K562 (cell line): ENCODE data around the gene STX3. TPM values are rescaled to one million over a fixed set of nuclear protein-coding genes. Genes with fewer than 3 reads are reported as not detected.

Experiments used
- ATAC-seq: fragments of 200-7000 bp; cut with Tn5 transposase; 3 replicates; pipeline ENCODE4 v1.9.1; 2020; ENCODE audit warnings: moderate library complexity
- BruUV-seq: library from RNA; stranded (reverse); fragments of 400-500 nt; replicated peaks from 2 replicates; lab custom pipeline; 2021; lab: Mats Ljungman, UMichigan
- CTCF ChIA-PET: fragments of 300-600 bp; formaldehyde crosslinking; extraction: SDS; loops from one replicate; lab custom pipeline; 2021; ENCODE audit warnings: low intra/inter-chr PET ratio; lab: Yijun Ruan, JAX
- POLR2A ChIA-PET: fragments of 300-600, 350-650 bp; sonication (Branson Sonifier 250); formaldehyde crosslinking; extraction: SDS; loops from one replicate; lab custom pipeline; 2021; ENCODE audit warnings: antibody characterized with exemption, inconsistent platforms; lab: Yijun Ruan, JAX
- DNase-seq, 4 experiments: peaks; one replicate each; pipeline versions ENCODE4 v3.0.0 to v3.0.0-alpha.2; 2011 to 2018; ENCODE audit warnings: low spot score in 3 of 4, mixed read lengths in 3 of 4; ENCODE audit errors: extremely low read depth in 1 of 4
- FAIRE-seq: peaks from 2 replicates; lab custom pipeline; 2011; peaks lifted over from hg19 to GRCh38; lab: Jason Lieb, UNC
- H2AFZ ChIP-seq: 2 replicates; pipeline ENCODE4 v1.6.0; 2011; ENCODE audit warnings: low read depth, low read length, control low read depth, inconsistent platforms
- H3K27ac ChIP-seq: fragments of 200-600 bp; 3 replicates; pipeline ENCODE4 v1.8.0; 2011; ENCODE audit warnings: low read depth, mild to moderate bottlenecking, control low read depth, inconsistent platforms, low read length, moderate library complexity, mixed read lengths; ENCODE audit errors: extremely low read depth
- H3K27me3 ChIP-seq, 2 experiments: fragments of 300-600 bp in 1 of 2; 2 replicates in 1 of 2; 3 replicates in 1 of 2; pipeline versions ENCODE4 v1.6.0 to v1.8.0; 2011; ENCODE audit warnings: inconsistent platforms in 2 of 2, low read length in 2 of 2, mild to moderate bottlenecking in 1 of 2, mixed read lengths in 1 of 2, moderate library complexity in 1 of 2; ENCODE audit not compliant: control insufficient read depth in 2 of 2, insufficient read depth in 2 of 2
- H3K36me3 ChIP-seq: fragments of 300-600 bp; 3 replicates; pipeline ENCODE4 v1.8.0; 2011; ENCODE audit warnings: mild to moderate bottlenecking, low read length, inconsistent platforms; ENCODE audit not compliant: control insufficient read depth, insufficient read depth
- H3K4me1 ChIP-seq, 2 experiments: fragments of 200-600 bp in 1 of 2; replicated peaks in 1 of 2; 2 replicates in 1 of 2; 3 replicates in 1 of 2; pipeline versions ENCODE4 v1.5.1 to v1.8.0; 2011; ENCODE audit warnings: inconsistent platforms in 2 of 2, low read length in 2 of 2, mild to moderate bottlenecking in 1 of 2, mixed read lengths in 1 of 2, moderate library complexity in 1 of 2; ENCODE audit not compliant: control insufficient read depth in 2 of 2, insufficient read depth in 2 of 2
- H3K4me2 ChIP-seq: 2 replicates; pipeline ENCODE4 v1.6.1; 2011; ENCODE audit warnings: low read length, control low read depth, inconsistent platforms, mixed read lengths; ENCODE audit not compliant: insufficient read depth
- H3K4me3 ChIP-seq: fragments of 200-600 bp; sonication (generic), shearing (Covaris generic); 2 replicates; pipeline ENCODE4 v1.5.1; 2016; ENCODE audit warnings: control low read depth, inconsistent platforms
- H3K79me2 ChIP-seq: fragments of 200-600 bp; 3 replicates; pipeline ENCODE4 v1.8.0; 2011; ENCODE audit warnings: low read length, inconsistent platforms; ENCODE audit not compliant: control insufficient read depth, insufficient read depth
- H3K9ac ChIP-seq, 2 experiments: 2 replicates each; pipeline versions ENCODE4 v1.6.0 to v1.6.1; 2011; ENCODE audit warnings: low read depth in 2 of 2, low read length in 2 of 2, control low read depth in 1 of 2, inconsistent platforms in 1 of 2, mild to moderate bottlenecking in 1 of 2, mixed read lengths in 1 of 2; ENCODE audit not compliant: insufficient read depth in 1 of 2
- H3K9me1 ChIP-seq: one replicate; pipeline ENCODE4 v1.6.0; 2011; ENCODE audit warnings: inconsistent platforms, mild to moderate bottlenecking, low read length, moderate library complexity; ENCODE audit not compliant: control insufficient read depth, insufficient read depth
- H3K9me3 ChIP-seq: replicated peaks from 2 replicates; pipeline ENCODE4 v1.5.1; 2011; ENCODE audit warnings: low read depth, low read length, inconsistent platforms; ENCODE audit not compliant: control insufficient read depth, insufficient read depth
- H4K20me1 ChIP-seq: replicated peaks from 2 replicates; pipeline ENCODE4 v1.6.1; 2011; ENCODE audit warnings: low read length, inconsistent platforms, mixed read lengths; ENCODE audit not compliant: control insufficient read depth, insufficient read depth
- HDAC6 ChIP-seq: IDR thresholded peaks from 2 replicates; pipeline ENCODE4 v1.6.1; 2012; ENCODE audit warnings: low read depth, mild to moderate bottlenecking, control low read depth, inconsistent platforms, low read length, moderate library complexity
- MCM2 ChIP-seq: fragments of 450-650 bp; IDR thresholded peaks from 2 replicates; pipeline ENCODE4 v1.6.1; 2017; ENCODE audit warnings: low read depth, mild to moderate bottlenecking
- POLR3A ChIP-seq: IDR thresholded peaks from 2 replicates; pipeline ENCODE4 v1.6.1; 2011; ENCODE audit warnings: borderline replicate concordance, mild to moderate bottlenecking, moderate library complexity; ENCODE audit not compliant: insufficient read length, insufficient read depth; ENCODE audit errors: extremely low read depth
- ZNF354B ChIP-seq: fragments of 250-450 bp; sonication (Bioruptor Pico); IDR thresholded peaks from 2 replicates; pipeline ENCODE4 v1.4.0; 2020
- WGBS: fragments of 100-300 bp; shearing (Covaris generic); methylation state at CpG from one replicate; pipeline ENCODE4 v1.1.6; 2016; ENCODE audit warnings: low coverage, mixed read lengths; ENCODE audit not compliant: insufficient coverage; ENCODE audit errors: missing lambda C conversion rate; 5-methylcytosine and 5-hydroxymethylcytosine counted together
- in situ Hi-C: fragments of 300-500 bp; cut with MboI; formaldehyde crosslinking; loops from 4 replicates; pipeline ENCODE4 v1.15.0; 2018; ENCODE audit warnings: inconsistent platforms, mixed read lengths
- intact Hi-C: fragments of 100-400 bp; cut with micrococcal nuclease; formaldehyde crosslinking; loops from 2 replicates; pipeline ENCODE4 v1.14.2; 2022
- polyA plus RNA-seq, 8 experiments: library from polyadenylated mRNA; depleted of rRNA in 4 of 8; stranded (reverse) in 5 of 8; unstranded in 3 of 8; fragments of >200 nt; fragmentation: Nextera tagmentation in 2 of 8; fragmentation: Illumina TruSeq in 1 of 8; extraction: Ambion mirVana in 2 of 8; extraction: Trizol in 1 of 8; gene quantifications; 2 replicates each; pipeline versions ENCODE4 v1.2.1 to v1.2.3, GENCODE V29; 2011 to 2014; ENCODE audit warnings: inconsistent platforms in 1 of 8, missing spikeins in 1 of 8
- total RNA-seq, 7 experiments: library from RNA; depleted of rRNA in 6 of 7; stranded (reverse); fragments of >200 nt in 6 of 7; fragmentation: Illumina TruSeq in 2 of 7; extraction: Trizol in 2 of 7; gene quantifications; 2 replicates each; pipeline versions ENCODE4 v1.2.1 to v1.2.3, GENCODE V29; 2011 to 2021; ENCODE audit warnings: low replicate concordance in 1 of 7
- TF ChIP-seq, protein P1 (sequence below): fragments of 200-800 bp; sonication (Bioruptor generic); IDR thresholded peaks from 2 replicates; pipeline ENCODE4 v1.6.1; 2016; ENCODE audit warnings: missing genetic modification characterization, missing compliant biosample characterization
- TF ChIP-seq, protein P2 (sequence below): sonication (generic); formaldehyde crosslinking; IDR thresholded peaks from 2 replicates; pipeline ENCODE4 v1.8.1; 2023; ENCODE audit warnings: mild to moderate bottlenecking, missing genetic modification reagents
- TF ChIP-seq, protein P3 (sequence below): IDR thresholded peaks from 2 replicates; pipeline ENCODE4 v1.6.1; 2012; ENCODE audit warnings: low read depth, low read length, improper control_type of control experiment, borderline replicate concordance

STX3 gene
- total and polyA plus RNA-seq, 9 of the 15 experiments (the other 6 are each of a cell fraction or from before 2014, with no cell fraction given), result 12.0 to 91.6 (median 48.7) TPM

DNA sequence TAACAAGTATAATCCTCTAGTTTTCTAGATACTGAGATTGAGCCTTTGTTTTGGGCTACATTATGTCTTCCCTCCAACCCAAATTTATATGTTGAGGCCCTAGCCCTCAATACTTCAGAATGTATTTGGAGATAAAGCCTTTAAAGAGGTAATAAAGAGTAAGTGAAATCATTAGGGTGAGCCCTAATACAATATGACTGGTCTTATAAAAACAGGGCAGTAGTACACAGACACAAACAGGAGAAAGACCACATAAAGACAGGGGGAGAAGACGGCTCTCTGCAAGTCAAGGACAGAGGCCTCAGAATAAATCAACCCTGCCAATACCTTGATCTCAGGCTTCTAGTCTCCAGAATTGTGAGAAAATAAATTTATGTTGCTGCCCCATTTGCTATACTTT lies 47.8 kb upstream of the STX3 start:
- no peaks in the 10 kb centered on the region for H3K36me3 ChIP-seq
- in situ Hi-C loops, result no loop called here
- POLR2A ChIA-PET, result interaction anchor here (0.6 kb wide), 2 partner anchors 51 to 498 kb away, joined by 3 read pairs; no protein-coding TSS in a partner anchor
- no TSS peak for BruUV-seq
- WGBS, result 23% methylated on average over 1 of the region's 1 CpG
- H3K9ac ChIP-seq, result no peak overlapping the region
- no peaks in the 10 kb centered on the region for H3K27me3 ChIP-seq
- no peaks in the 10 kb centered on the region; the same call in 1 of the 2 replicates for H3K9me3 ChIP-seq
- H3K9me1 ChIP-seq, result no peaks in the 10 kb centered on the region
- ATAC-seq, result no peak; the same call in 2 of the 3 replicates
- H3K4me1 ChIP-seq, result peaks cover 0 to 15% of the 10 kb centered on the region in 2 experiments; a peak in 3 of 5 replicates
- no peak overlapping the region for H3K4me2 ChIP-seq
- H3K27ac ChIP-seq, result no peak overlapping the region
- H3K79me2 ChIP-seq, result no peaks in the 10 kb centered on the region
- intact Hi-C loops, result loop anchor here (5.0 kb wide), 1 partner anchor 45 kb away; no protein-coding TSS in a partner anchor
- no peak for DNase-seq
- no peak overlapping the region for H3K4me3 ChIP-seq
- no peaks in the 10 kb centered on the region for H4K20me1 ChIP-seq
- no peak for FAIRE-seq
- TF ChIP-seq, protein P1, sequence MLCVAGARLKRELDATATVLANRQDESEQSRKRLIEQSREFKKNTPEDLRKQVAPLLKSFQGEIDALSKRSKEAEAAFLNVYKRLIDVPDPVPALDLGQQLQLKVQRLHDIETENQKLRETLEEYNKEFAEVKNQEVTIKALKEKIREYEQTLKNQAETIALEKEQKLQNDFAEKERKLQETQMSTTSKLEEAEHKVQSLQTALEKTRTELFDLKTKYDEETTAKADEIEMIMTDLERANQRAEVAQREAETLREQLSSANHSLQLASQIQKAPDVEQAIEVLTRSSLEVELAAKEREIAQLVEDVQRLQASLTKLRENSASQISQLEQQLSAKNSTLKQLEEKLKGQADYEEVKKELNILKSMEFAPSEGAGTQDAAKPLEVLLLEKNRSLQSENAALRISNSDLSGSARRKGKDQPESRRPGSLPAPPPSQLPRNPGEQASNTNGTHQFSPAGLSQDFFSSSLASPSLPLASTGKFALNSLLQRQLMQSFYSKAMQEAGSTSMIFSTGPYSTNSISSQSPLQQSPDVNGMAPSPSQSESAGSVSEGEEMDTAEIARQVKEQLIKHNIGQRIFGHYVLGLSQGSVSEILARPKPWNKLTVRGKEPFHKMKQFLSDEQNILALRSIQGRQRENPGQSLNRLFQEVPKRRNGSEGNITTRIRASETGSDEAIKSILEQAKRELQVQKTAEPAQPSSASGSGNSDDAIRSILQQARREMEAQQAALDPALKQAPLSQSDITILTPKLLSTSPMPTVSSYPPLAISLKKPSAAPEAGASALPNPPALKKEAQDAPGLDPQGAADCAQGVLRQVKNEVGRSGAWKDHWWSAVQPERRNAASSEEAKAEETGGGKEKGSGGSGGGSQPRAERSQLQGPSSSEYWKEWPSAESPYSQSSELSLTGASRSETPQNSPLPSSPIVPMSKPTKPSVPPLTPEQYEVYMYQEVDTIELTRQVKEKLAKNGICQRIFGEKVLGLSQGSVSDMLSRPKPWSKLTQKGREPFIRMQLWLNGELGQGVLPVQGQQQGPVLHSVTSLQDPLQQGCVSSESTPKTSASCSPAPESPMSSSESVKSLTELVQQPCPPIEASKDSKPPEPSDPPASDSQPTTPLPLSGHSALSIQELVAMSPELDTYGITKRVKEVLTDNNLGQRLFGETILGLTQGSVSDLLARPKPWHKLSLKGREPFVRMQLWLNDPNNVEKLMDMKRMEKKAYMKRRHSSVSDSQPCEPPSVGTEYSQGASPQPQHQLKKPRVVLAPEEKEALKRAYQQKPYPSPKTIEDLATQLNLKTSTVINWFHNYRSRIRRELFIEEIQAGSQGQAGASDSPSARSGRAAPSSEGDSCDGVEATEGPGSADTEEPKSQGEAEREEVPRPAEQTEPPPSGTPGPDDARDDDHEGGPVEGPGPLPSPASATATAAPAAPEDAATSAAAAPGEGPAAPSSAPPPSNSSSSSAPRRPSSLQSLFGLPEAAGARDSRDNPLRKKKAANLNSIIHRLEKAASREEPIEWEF, result no peak
- TF ChIP-seq POLR3A (no peak), HDAC6 (no peak), MCM2 (no peak), ZNF354B (no peak)
- TF ChIP-seq, protein P2, sequence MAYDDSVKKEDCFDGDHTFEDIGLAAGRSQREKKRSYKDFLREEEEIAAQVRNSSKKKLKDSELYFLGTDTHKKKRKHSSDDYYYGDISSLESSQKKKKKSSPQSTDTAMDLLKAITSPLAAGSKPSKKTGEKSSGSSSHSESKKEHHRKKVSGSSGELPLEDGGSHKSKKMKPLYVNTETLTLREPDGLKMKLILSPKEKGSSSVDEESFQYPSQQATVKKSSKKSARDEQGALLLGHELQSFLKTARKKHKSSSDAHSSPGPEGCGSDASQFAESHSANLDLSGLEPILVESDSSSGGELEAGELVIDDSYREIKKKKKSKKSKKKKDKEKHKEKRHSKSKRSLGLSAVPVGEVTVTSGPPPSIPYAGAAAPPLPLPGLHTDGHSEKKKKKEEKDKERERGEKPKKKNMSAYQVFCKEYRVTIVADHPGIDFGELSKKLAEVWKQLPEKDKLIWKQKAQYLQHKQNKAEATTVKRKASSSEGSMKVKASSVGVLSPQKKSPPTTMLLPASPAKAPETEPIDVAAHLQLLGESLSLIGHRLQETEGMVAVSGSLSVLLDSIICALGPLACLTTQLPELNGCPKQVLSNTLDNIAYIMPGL (CRISPR knock-in tag), result no peak
- TF ChIP-seq, protein P3, sequence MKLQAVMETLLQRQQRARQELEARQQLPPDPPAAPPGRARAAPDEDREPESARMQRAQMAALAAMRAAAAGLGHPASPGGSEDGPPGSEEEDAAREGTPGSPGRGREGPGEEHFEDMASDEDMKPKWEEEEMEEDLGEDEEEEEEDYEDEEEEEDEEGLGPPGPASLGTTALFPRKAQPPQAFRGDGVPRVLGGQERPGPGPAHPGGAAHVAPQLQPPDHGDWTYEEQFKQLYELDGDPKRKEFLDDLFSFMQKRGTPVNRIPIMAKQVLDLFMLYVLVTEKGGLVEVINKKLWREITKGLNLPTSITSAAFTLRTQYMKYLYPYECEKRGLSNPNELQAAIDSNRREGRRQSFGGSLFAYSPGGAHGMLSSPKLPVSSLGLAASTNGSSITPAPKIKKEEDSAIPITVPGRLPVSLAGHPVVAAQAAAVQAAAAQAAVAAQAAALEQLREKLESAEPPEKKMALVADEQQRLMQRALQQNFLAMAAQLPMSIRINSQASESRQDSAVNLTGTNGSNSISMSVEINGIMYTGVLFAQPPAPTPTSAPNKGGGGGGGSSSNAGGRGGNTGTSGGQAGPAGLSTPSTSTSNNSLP, result no peak
- H2AFZ ChIP-seq, result no peak overlapping the region
- CTCF ChIA-PET, result no interaction called here
